Measurements from ENCODE around the gene TMEM245. TPM values are rescaled to one million over a fixed set of nuclear protein-coding genes. Genes with fewer than 3 reads are reported as not detected.

TMEM245 gene
- total and polyA plus RNA-seq, 2 of the 13 experiments (the other 11 are each of a cell fraction or from before 2014, with no cell fraction given): 53.5 to 55.4 TPM

DNA sequence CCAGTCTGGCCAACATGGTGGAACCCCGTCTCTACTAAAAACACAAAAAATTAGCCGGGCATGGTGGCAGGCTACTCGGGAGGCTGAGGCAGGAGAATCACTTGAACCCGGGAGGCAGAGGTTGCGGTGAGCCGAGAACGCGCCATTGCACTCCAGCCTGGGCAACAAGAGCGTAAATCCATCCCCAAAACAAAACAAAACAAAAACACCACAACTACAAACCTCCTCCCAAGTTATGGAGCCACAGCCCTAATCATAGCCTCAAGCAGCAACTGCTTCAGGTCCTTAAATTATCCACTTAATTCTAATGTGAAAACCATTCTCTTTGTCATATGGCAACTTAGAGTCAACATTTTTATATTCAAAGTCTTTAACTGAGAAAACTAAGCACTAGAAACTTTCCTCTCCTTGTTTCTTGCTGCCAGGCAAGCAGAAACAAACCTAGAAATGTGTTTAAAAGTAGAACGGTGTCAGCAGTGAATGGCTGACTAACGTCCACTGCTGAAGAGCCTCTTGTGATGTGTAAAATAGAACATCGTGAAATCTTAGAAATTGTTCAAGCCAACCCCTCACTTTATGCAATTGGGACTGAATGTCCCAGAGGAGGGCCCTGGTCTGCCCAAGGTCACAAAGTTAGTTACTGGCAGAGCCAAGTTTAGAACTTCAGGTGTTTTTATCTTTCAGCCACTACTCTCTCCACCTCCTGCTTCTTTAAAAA, 5.7 kb downstream of the TMEM245 start (continued):
- TF ChIP-seq, protein P1, sequence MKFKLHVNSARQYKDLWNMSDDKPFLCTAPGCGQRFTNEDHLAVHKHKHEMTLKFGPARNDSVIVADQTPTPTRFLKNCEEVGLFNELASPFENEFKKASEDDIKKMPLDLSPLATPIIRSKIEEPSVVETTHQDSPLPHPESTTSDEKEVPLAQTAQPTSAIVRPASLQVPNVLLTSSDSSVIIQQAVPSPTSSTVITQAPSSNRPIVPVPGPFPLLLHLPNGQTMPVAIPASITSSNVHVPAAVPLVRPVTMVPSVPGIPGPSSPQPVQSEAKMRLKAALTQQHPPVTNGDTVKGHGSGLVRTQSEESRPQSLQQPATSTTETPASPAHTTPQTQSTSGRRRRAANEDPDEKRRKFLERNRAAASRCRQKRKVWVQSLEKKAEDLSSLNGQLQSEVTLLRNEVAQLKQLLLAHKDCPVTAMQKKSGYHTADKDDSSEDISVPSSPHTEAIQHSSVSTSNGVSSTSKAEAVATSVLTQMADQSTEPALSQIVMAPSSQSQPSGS (CRISPR knock-in tag; IDR thresholded peaks at IDR 0.05): no peak
- TF ChIP-seq, protein P2, sequence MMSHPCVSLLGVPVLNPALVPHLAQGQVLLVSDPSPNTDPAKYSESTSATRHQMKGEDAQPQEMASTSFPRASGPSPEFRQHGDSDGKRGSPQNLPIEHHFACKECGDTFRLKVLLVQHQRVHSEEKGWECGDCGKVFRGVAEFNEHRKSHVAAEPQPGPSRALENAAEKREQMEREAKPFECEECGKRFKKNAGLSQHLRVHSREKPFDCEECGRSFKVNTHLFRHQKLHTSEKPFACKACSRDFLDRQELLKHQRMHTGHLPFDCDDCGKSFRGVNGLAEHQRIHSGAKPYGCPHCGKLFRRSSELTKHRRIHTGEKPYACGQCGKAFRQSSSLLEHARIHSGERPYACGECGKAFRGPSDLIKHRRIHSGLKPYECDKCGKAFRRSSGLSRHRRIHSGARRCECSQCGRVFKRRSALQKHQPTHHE (CRISPR knock-in tag; IDR thresholded peaks at IDR 0.05; ENCODE audit: borderline replicate concordance): no peak
- no peak for TF ChIP-seq ZNF160 (CRISPR knock-in tag; IDR thresholded peaks at IDR 0.05)

DNA sequence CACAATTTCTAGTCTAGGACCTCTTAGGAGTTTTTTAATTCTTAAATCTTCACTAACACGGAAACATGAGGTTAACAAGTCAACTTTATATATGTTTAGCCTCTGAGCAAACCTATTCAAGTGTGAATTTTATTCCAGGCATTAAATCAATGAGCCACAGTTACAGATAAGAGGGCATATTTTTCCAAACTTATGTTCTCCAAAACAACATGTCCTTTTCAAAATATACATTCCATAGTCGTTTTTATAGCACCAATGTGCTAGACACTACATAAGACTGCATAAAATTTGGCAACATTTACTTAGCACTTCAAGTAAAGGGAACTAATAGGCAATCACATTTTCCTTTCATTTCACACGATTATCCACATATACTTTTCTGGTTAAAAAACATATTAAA, 6.5 kb downstream of the TMEM245 start:
- WGBS (ENCODE audit: low lambda C conversion rate): 69% methylated on average over 3 of the region's 3 CpGs

More for the DNA sequence above, 6.5 kb downstream of the TMEM245 start:
- in situ Hi-C loops (cut with HindIII; ENCODE audit: extremely low pct_ligation_motif_present, low pct_unique_long_range_greater_than_20kb) (no loop called here), intact Hi-C loops (cut with micrococcal nuclease; ENCODE audit: unreplicated experiment) (loop anchor here (10.0 kb wide), 2 partner anchors 78 to 212 kb away; partner anchors contain the start of gene EPB41L4B)
- H3K9me3 ChIP-seq (ENCODE audit: low read length): no peaks in the 10 kb centered on the region
- DNase-seq (ENCODE audit: low spot score): no peak
- no peaks in the 10 kb centered on the region; a peak in 1 of 5 replicates for H3K36me3 ChIP-seq (replicated peaks in 1 of 2; ENCODE audit: control insufficient read depth in 1 of 2, insufficient read depth in 2 of 2, low read length in 2 of 2)
- H3K27ac ChIP-seq (ENCODE audit: extremely low read length, insufficient read depth, low read length): no peak overlapping the region
- BruUV-seq (replicated peaks): no TSS peak
- peaks cover 95% of the 10 kb centered on the region for H3K79me2 ChIP-seq (ENCODE audit: insufficient read depth, low read length)
- no peak for ATAC-seq
- no peak overlapping the region for H3K4me3 ChIP-seq (replicated peaks in 1 of 3; ENCODE audit: insufficient read depth in 1 of 3, low read depth in 2 of 3, low read length in 3 of 3)
- H3K27me3 ChIP-seq (ENCODE audit: control insufficient read depth in 1 of 2, insufficient read depth in 2 of 2, low read length in 2 of 2): no peaks in the 10 kb centered on the region
- H3K4me1 ChIP-seq (ENCODE audit: insufficient read depth, low read length): peaks cover 100% of the 10 kb centered on the region
- H2AFZ ChIP-seq (ENCODE audit: low read length): no peak overlapping the region
- H4K20me1 ChIP-seq (ENCODE audit: insufficient read depth, low read length): peaks cover 11% of the 10 kb centered on the region; the same call in 1 of the 2 replicates
- ChIA-PET POLR2A (no interaction called here), CTCF (ENCODE audit: low intra/inter-chr PET ratio, low total read pairs) (no interaction called here)
- H3K4me2 ChIP-seq (ENCODE audit: low read depth, low read length): peak overlapping the region; percentile 24; the same call in 1 of the 2 replicates
- FAIRE-seq: no peak
- H3K9ac ChIP-seq (ENCODE audit: insufficient read depth, low read depth, low read length): no peak overlapping the region
- TF ChIP-seq, protein P3, sequence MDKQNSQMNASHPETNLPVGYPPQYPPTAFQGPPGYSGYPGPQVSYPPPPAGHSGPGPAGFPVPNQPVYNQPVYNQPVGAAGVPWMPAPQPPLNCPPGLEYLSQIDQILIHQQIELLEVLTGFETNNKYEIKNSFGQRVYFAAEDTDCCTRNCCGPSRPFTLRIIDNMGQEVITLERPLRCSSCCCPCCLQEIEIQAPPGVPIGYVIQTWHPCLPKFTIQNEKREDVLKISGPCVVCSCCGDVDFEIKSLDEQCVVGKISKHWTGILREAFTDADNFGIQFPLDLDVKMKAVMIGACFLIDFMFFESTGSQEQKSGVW (CRISPR knock-in tag; IDR thresholded peaks at IDR 0.05; ENCODE audit: borderline replicate concordance): no peak
- TF ChIP-seq, protein P4, sequence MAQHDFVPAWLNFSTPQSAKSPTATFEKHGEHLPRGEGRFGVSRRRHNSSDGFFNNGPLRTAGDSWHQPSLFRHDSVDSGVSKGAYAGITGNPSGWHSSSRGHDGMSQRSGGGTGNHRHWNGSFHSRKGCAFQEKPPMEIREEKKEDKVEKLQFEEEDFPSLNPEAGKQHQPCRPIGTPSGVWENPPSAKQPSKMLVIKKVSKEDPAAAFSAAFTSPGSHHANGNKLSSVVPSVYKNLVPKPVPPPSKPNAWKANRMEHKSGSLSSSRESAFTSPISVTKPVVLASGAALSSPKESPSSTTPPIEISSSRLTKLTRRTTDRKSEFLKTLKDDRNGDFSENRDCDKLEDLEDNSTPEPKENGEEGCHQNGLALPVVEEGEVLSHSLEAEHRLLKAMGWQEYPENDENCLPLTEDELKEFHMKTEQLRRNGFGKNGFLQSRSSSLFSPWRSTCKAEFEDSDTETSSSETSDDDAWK (CRISPR knock-in tag; IDR thresholded peaks at IDR 0.05): no peak
- TF ChIP-seq, protein P5, sequence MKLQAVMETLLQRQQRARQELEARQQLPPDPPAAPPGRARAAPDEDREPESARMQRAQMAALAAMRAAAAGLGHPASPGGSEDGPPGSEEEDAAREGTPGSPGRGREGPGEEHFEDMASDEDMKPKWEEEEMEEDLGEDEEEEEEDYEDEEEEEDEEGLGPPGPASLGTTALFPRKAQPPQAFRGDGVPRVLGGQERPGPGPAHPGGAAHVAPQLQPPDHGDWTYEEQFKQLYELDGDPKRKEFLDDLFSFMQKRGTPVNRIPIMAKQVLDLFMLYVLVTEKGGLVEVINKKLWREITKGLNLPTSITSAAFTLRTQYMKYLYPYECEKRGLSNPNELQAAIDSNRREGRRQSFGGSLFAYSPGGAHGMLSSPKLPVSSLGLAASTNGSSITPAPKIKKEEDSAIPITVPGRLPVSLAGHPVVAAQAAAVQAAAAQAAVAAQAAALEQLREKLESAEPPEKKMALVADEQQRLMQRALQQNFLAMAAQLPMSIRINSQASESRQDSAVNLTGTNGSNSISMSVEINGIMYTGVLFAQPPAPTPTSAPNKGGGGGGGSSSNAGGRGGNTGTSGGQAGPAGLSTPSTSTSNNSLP (IDR thresholded peaks at IDR 0.05; ENCODE audit: low read depth, low read length): no peak
- TF ChIP-seq ZNF777 (CRISPR knock-in tag; IDR thresholded peaks at IDR 0.05): no peak
- TF ChIP-seq ZNF383 (CRISPR knock-in tag; IDR thresholded peaks at IDR 0.05; ENCODE audit: borderline replicate concordance): no peak
- TF ChIP-seq TCF7L2 (IDR thresholded peaks at IDR 0.05; ENCODE audit: low read depth, low read length): no peak
- TF ChIP-seq NKX3-1 (CRISPR knock-in tag; IDR thresholded peaks at IDR 0.05): no peak
- TF ChIP-seq CENPT (CRISPR knock-in tag; IDR thresholded peaks at IDR 0.05; ENCODE audit: low read depth): no peak
- no peak for TF ChIP-seq ZNF543 (CRISPR knock-in tag; IDR thresholded peaks at IDR 0.05)
- TF ChIP-seq FOXC1 (CRISPR knock-in tag; IDR thresholded peaks at IDR 0.05; ENCODE audit: borderline replicate concordance): no peak
- TF ChIP-seq ZNF780A (CRISPR knock-in tag; IDR thresholded peaks at IDR 0.05): no peak

Measured in HepG2 (cell line).